AG04450 (cell line): ENCODE measurements around the gene GTPBP3. TPM values are rescaled to one million over a fixed set of nuclear protein-coding genes. Genes with fewer than 3 reads are reported as not detected.
A peak's percentile ranks its signal among the peaks of the same experiment; 100 is the strongest.

Experiments used
- CTCF ChIA-PET: fragments of 300-600, 350-600 bp; formaldehyde crosslinking; extraction: SDS; loops from one replicate; lab custom pipeline; 2022; ENCODE audit warnings: antibody characterized with exemption, inconsistent platforms; lab: Charles Lee
- POLR2A ChIA-PET: fragments of 350-600 bp; formaldehyde crosslinking; extraction: SDS; loops from one replicate; lab custom pipeline; 2021; ENCODE audit warnings: antibody characterized with exemption, inconsistent platforms; lab: Yijun Ruan, JAX
- DNase-seq: peaks from one replicate; pipeline ENCODE4 v3.0.0-alpha.2; 2011; ENCODE audit warnings: low read depth, low spot score
- H3K27ac ChIP-seq: one replicate; pipeline ENCODE4 v1.5.1; 2012; ENCODE audit warnings: low read depth, low read length, control low read depth
- H3K27me3 ChIP-seq: one replicate; pipeline ENCODE4 v1.6.0; 2012; ENCODE audit warnings: low read length; ENCODE audit not compliant: control insufficient read depth, insufficient read depth
- H3K4me3 ChIP-seq: 2 replicates; pipeline ENCODE4 v1.5.1; 2011; ENCODE audit warnings: mild to moderate bottlenecking, low read depth, low read length, control low read depth
- H3K9me3 ChIP-seq: 2 replicates; pipeline ENCODE4 v1.5.1; 2012; ENCODE audit warnings: low read length; ENCODE audit not compliant: control insufficient read depth, insufficient read depth
- polyA plus RNA-seq: library from polyadenylated mRNA; depleted of rRNA; stranded (reverse); fragments of >200 nt; gene quantifications from 2 replicates; pipeline ENCODE4 v1.2.3, GENCODE V29; 2011
- TF ChIP-seq, protein P1 (sequence below): IDR thresholded peaks from 2 replicates; pipeline ENCODE4 v1.5.1; 2011; ENCODE audit warnings: low read depth, low read length, control low read depth, inconsistent platforms

GTPBP3 gene
- polyA plus RNA-seq, 1 experiment = 4.7 TPM

DNA sequence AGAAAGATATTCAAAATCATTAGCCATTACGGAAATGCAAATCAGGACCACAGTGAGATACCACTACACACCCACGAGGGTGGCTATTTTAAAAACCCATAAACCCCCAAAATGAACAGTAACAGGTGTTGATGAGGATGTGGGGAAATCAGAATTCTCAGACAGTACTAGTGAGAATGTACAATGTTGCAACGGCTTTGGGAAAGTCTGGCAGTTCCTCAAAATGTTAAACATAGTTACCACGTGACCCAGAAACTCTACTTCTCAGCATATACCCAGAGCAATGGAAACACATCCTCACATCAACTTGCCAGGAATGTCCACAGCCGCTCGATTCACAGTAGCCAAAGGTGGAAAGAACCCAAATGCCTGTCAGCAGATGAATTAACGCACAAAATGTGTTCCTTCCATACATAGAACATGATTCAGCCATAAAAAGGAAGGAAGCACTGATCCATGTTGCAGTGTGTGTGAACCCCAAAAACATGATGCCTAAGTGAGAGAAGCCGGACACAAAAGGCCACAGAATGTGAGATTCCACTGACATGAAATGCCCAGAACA lies 32.8 kb downstream of the GTPBP3 start:
- ChIA-PET CTCF (no interaction called here), POLR2A (no interaction called here)
- peak; percentile 32 for DNase-seq
- H3K9me3 ChIP-seq = no peaks in the 10 kb centered on the region; the same call in 1 of the 2 replicates
- H3K4me3 ChIP-seq = no peak overlapping the region
- TF ChIP-seq, protein P1, sequence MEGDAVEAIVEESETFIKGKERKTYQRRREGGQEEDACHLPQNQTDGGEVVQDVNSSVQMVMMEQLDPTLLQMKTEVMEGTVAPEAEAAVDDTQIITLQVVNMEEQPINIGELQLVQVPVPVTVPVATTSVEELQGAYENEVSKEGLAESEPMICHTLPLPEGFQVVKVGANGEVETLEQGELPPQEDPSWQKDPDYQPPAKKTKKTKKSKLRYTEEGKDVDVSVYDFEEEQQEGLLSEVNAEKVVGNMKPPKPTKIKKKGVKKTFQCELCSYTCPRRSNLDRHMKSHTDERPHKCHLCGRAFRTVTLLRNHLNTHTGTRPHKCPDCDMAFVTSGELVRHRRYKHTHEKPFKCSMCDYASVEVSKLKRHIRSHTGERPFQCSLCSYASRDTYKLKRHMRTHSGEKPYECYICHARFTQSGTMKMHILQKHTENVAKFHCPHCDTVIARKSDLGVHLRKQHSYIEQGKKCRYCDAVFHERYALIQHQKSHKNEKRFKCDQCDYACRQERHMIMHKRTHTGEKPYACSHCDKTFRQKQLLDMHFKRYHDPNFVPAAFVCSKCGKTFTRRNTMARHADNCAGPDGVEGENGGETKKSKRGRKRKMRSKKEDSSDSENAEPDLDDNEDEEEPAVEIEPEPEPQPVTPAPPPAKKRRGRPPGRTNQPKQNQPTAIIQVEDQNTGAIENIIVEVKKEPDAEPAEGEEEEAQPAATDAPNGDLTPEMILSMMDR = no peak
- H3K27ac ChIP-seq = peak overlapping the region; percentile 21
- peaks cover 3% of the 10 kb centered on the region for H3K27me3 ChIP-seq

DNA sequence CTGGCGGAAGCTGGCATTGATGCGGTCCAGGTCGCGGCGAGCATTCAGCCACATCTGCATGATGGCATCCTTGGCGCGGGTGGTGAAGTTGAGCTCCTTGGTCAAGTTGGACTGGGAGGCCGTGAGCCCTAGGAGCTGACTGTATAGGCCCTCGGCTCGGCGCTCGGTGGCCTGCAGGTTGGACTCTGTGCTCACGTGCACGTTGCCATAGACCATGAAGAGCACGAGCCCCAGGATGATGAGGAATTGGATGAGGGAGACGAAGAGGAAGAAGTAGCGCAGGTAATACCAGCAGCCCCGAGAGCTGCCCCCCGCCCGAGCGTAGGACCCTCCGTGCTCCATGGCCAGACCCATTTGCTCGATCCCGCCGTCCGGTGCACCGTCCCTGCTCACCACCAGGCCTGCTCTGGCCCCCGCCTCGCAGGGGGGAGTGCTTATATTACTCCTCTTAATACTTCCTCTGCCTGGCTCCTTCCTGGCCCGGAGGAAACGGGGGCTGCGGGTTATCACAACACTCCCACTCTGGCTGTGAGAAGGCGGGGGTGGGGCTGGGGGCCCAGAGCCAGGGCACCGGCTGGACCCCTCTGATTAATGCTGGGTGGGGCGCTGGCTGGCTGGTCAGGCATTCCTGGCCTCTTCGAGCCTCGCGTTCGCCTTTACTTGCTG lies 39.7 kb downstream of the GTPBP3 start, which contains the start of gene PLVAP:
PLVAP (minus strand) TSS at position 408 of the 666 bp plus-strand sequence; CDS start at position 354, 54 bp downstream.
- ChIA-PET POLR2A (no interaction called here), CTCF (interaction anchor here (1.4 kb wide), 1 partner anchor 8 kb away, joined by 4 read pairs; no protein-coding TSS in a partner anchor)
- Histone ChIP-seq H3K9me3 (peaks cover 3% of the 10 kb centered on the region; the same call in 1 of the 2 replicates), H3K27me3 (peaks cover 7% of the 10 kb centered on the region), H3K4me3 (no peak within 1 kb of the TSS), H3K27ac (no peak within 1 kb of the TSS)
- TF ChIP-seq, protein P1 = no peak
- DNase-seq = no peak

GRCh38 chr19:17378271-17378670 lies 40.9 kb downstream of the GTPBP3 start:
- no peak for DNase-seq
- CTCF ChIA-PET = no interaction called here
- Histone ChIP-seq H3K9me3 (peaks cover 3% of the 10 kb centered on the region; the same call in 1 of the 2 replicates), H3K27me3 (peaks cover 7% of the 10 kb centered on the region), H3K27ac (no peak overlapping the region), H3K4me3 (no peak overlapping the region)
- POLR2A ChIA-PET = no interaction called here
- TF ChIP-seq, protein P1 = no peak

GRCh38 chr19:17379221-17379631 lies 41.9 kb downstream of the GTPBP3 start:
- Histone ChIP-seq H3K27me3 (peaks cover 7% of the 10 kb centered on the region), H3K9me3 (peaks cover 3% of the 10 kb centered on the region; the same call in 1 of the 2 replicates), H3K27ac (no peak overlapping the region), H3K4me3 (no peak overlapping the region)
- ChIA-PET POLR2A (no interaction called here), CTCF (interaction anchor here (0.6 kb wide), 1 partner anchor 10 kb away, joined by 3 read pairs; no protein-coding TSS in a partner anchor)
- no peak for DNase-seq
- TF ChIP-seq, protein P1 = no peak
